GM23338 (cell line): ENCODE data around the gene PPP1R9A. TPM values are rescaled to one million over a fixed set of nuclear protein-coding genes. Genes with fewer than 3 reads are reported as not detected.

Experiments
- ATAC-seq: fragments of 200-7000 bp; cut with Tn5 transposase; 3 replicates; pipeline ENCODE4 v1.9.1; 2020
- DNase-seq: peaks from one replicate; pipeline ENCODE4 v3.0.0-alpha.2; 2015; ENCODE audit warnings: low spot score
- H2AFZ ChIP-seq: fragments of 200-600 bp; sonication (generic); 2 replicates; pipeline ENCODE4 v1.8.0; 2016; ENCODE audit warnings: antibody characterized with exemption, mild to moderate bottlenecking, moderate library complexity
- H3F3A ChIP-seq: fragments of 200-600 bp; sonication (generic); replicated peaks from 2 replicates; pipeline ENCODE4 v1.8.0; 2017; ENCODE audit warnings: antibody characterized with exemption, mixed run types, low read depth
- H3K27ac ChIP-seq: fragments of 200-600 bp; sonication (generic); 2 replicates; pipeline ENCODE4 v1.6.1; 2016; ENCODE audit warnings: low read depth
- H3K27me3 ChIP-seq: fragments of 200-600 bp; sonication (generic); 2 replicates; pipeline ENCODE4 v1.8.0; 2016; ENCODE audit warnings: mild to moderate bottlenecking, mixed run types, moderate library complexity; ENCODE audit not compliant: insufficient read depth
- H3K36me3 ChIP-seq: fragments of 200-600 bp; sonication (generic); 2 replicates; pipeline ENCODE4 v1.8.0; 2016; ENCODE audit warnings: mild to moderate bottlenecking; ENCODE audit not compliant: insufficient read depth
- H3K4me1 ChIP-seq: fragments of 200-600 bp; sonication (generic); 2 replicates; pipeline ENCODE4 v1.8.0; 2016; ENCODE audit warnings: mild to moderate bottlenecking, moderate library complexity; ENCODE audit not compliant: insufficient read depth
- H3K4me2 ChIP-seq: fragments of 200-600 bp; sonication (generic); 2 replicates; pipeline ENCODE4 v1.7.1; 2017; ENCODE audit warnings: mixed run types
- H3K4me3 ChIP-seq: fragments of 200-600 bp; sonication (generic); 2 replicates; pipeline ENCODE4 v1.6.1; 2016; ENCODE audit warnings: mixed run types
- H3K79me2 ChIP-seq: fragments of 200-600 bp; sonication (generic); replicated peaks from 2 replicates; pipeline ENCODE4 v1.8.0; 2017; ENCODE audit warnings: mild to moderate bottlenecking; ENCODE audit not compliant: insufficient read depth
- H3K9me2 ChIP-seq: fragments of 200-600 bp; sonication (generic); 2 replicates; pipeline ENCODE4 v1.8.0; 2017; ENCODE audit not compliant: insufficient read depth
- H4K20me1 ChIP-seq: fragments of 200-600 bp; sonication (generic); replicated peaks from 2 replicates; pipeline ENCODE4 v1.8.0; 2017; ENCODE audit warnings: mild to moderate bottlenecking; ENCODE audit not compliant: insufficient read depth
- H3K27ac Mint-ChIP-seq: 2 replicates; pipeline ENCODE4 v1.8.0; 2020; ENCODE audit warnings: inconsistent platforms, mild to moderate bottlenecking, moderate library complexity, mixed read lengths
- H3K27me3 Mint-ChIP-seq: 3 replicates; pipeline ENCODE4 v1.8.0; 2022; ENCODE audit warnings: low read depth, mild to moderate bottlenecking, moderate library complexity, mixed read lengths, inconsistent platforms; ENCODE audit not compliant: insufficient read depth, poor library complexity
- H3K36me3 Mint-ChIP-seq: 3 replicates; pipeline ENCODE4 v1.8.0; 2021; ENCODE audit warnings: low read depth, mild to moderate bottlenecking, inconsistent platforms, moderate library complexity, mixed read lengths
- H3K4me1 Mint-ChIP-seq: 3 replicates; pipeline ENCODE4 v1.8.0; 2020; ENCODE audit warnings: mild to moderate bottlenecking, inconsistent platforms, mixed read lengths
- H3K4me3 Mint-ChIP-seq: 3 replicates; pipeline ENCODE4 v1.8.0; 2021; ENCODE audit warnings: moderate library complexity, mild to moderate bottlenecking, inconsistent platforms, mixed read lengths
- H3K9me3 Mint-ChIP-seq: 3 replicates; pipeline ENCODE4 v1.8.0; 2020; ENCODE audit warnings: moderate library complexity, mild to moderate bottlenecking, inconsistent platforms, mixed read lengths
- CREB1 ChIP-seq: fragments of 250-450 bp; sonication (Bioruptor Pico); IDR thresholded peaks from 2 replicates; pipeline ENCODE4 v1.5.0; 2020; ENCODE audit warnings: low read depth, mild to moderate bottlenecking, moderate library complexity
- EZH2 ChIP-seq: fragments of 200-600 bp; sonication (generic); IDR thresholded peaks from one replicate; pipeline ENCODE4 v1.8.0; 2017; ENCODE audit warnings: antibody characterized with exemption, mild to moderate bottlenecking, low read depth; ENCODE audit not compliant: unreplicated experiment
- EZH2phosphoT487 ChIP-seq: fragments of 200-600 bp; sonication (generic); IDR thresholded peaks from one replicate; pipeline ENCODE4 v1.8.1; 2018; ENCODE audit warnings: antibody characterized with exemption; ENCODE audit not compliant: unreplicated experiment
- JUNB ChIP-seq: IDR thresholded peaks from one replicate; pipeline ENCODE4 v1.6.1; 2016; ENCODE audit warnings: antibody characterized with exemption; ENCODE audit not compliant: unreplicated experiment
- NANOG ChIP-seq: IDR thresholded peaks from 2 replicates; pipeline ENCODE4 v1.6.1; 2016; ENCODE audit warnings: antibody characterized with exemption, borderline replicate concordance
- POLR2AphosphoS5 ChIP-seq: IDR thresholded peaks from 2 replicates; pipeline ENCODE4 v1.6.1; 2016; ENCODE audit warnings: antibody characterized with exemption, low read depth
- ZNF114 ChIP-seq: fragments of 250-450 bp; sonication (Bioruptor Pico); IDR thresholded peaks from 2 replicates; pipeline ENCODE4 v1.5.0; 2020; ENCODE audit warnings: mild to moderate bottlenecking, moderate library complexity
- ZNF331 ChIP-seq: fragments of 250-450 bp; sonication (Bioruptor Pico); IDR thresholded peaks from 2 replicates; pipeline ENCODE4 v1.5.0; 2020; ENCODE audit warnings: low read depth, mild to moderate bottlenecking, moderate library complexity
- polyA plus RNA-seq: library from polyadenylated mRNA; unstranded; fragments of >200 nt; fragmentation: Nextera tagmentation; extraction: Ambion mirVana; gene quantifications from 2 replicates; pipeline ENCODE4 v1.2.1, GENCODE V29; 2016
- total RNA-seq: library from RNA; depleted of rRNA; stranded (reverse); fragments of >200 nt; shearing (Covaris generic); gene quantifications from 2 replicates; pipeline ENCODE4 v1.2.3, GENCODE V29; 2014
- TF ChIP-seq, protein P1 (sequence below): IDR thresholded peaks from 2 replicates; pipeline ENCODE4 v1.6.1; 2016; ENCODE audit warnings: antibody characterized with exemption
- TF ChIP-seq, protein P2 (sequence below): IDR thresholded peaks from one replicate; pipeline ENCODE4 v1.6.1; 2018; ENCODE audit warnings: antibody characterized with exemption; ENCODE audit not compliant: unreplicated experiment
- TF ChIP-seq, protein P3 (sequence below), 2 experiments: fragments of 200-600 bp in 1 of 2; sonication (generic) in 1 of 2; conservative IDR thresholded peaks; 2 replicates each; pipeline versions ENCODE4 v1.5.1 to v1.6.1; 2016 to 2017; ENCODE audit warnings: antibody characterized with exemption in 2 of 2, low read depth in 2 of 2, mild to moderate bottlenecking in 2 of 2, moderate library complexity in 1 of 2
- TF ChIP-seq, protein P4 (sequence below): fragments of 250-450 bp; sonication (Bioruptor Pico); IDR thresholded peaks from 2 replicates; pipeline ENCODE4 v1.5.0; 2020; ENCODE audit warnings: mild to moderate bottlenecking, moderate library complexity

The PPP1R9A gene
- total and polyA plus RNA-seq, 2 experiments from 2014 or later: 10.6 to 31.8 TPM

GRCh38 chr7:95323410-95324129 lies 416.2 kb downstream of the PPP1R9A start:
- Histone ChIP-seq H3F3A (no peaks in the 10 kb centered on the region), H3K79me2 (no peaks in the 10 kb centered on the region), H2AFZ (peak overlapping the region; percentile 97), H3K4me3 (peak overlapping the region; percentile 51), H3K36me3 (no peaks in the 10 kb centered on the region), H3K9me2 (0 out of 2 replicates have a peak, but pooled peaks cover 4% of the 10 kb centered on the region), H3K27me3 (peaks cover 9% of the 10 kb centered on the region; the same call in 1 of the 2 replicates), H3K4me1 (no peaks in the 10 kb centered on the region; the same call in 1 of the 2 replicates), H3K27ac (no peak overlapping the region), H3K4me2 (peak overlapping the region; percentile 78), H4K20me1 (no peaks in the 10 kb centered on the region)
- TF ChIP-seq ZNF114 (no peak), EZH2phosphoT487 (no peak), EZH2 (no peak), JUNB (no peak), NANOG (no peak), CREB1 (CRISPR knock-in tag) (no peak), POLR2AphosphoS5 (no peak), ZNF331 (CRISPR knock-in tag) (no peak)
- TF ChIP-seq, protein P1, sequence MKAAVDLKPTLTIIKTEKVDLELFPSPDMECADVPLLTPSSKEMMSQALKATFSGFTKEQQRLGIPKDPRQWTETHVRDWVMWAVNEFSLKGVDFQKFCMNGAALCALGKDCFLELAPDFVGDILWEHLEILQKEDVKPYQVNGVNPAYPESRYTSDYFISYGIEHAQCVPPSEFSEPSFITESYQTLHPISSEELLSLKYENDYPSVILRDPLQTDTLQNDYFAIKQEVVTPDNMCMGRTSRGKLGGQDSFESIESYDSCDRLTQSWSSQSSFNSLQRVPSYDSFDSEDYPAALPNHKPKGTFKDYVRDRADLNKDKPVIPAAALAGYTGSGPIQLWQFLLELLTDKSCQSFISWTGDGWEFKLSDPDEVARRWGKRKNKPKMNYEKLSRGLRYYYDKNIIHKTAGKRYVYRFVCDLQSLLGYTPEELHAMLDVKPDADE: no peak
- TF ChIP-seq, protein P2, sequence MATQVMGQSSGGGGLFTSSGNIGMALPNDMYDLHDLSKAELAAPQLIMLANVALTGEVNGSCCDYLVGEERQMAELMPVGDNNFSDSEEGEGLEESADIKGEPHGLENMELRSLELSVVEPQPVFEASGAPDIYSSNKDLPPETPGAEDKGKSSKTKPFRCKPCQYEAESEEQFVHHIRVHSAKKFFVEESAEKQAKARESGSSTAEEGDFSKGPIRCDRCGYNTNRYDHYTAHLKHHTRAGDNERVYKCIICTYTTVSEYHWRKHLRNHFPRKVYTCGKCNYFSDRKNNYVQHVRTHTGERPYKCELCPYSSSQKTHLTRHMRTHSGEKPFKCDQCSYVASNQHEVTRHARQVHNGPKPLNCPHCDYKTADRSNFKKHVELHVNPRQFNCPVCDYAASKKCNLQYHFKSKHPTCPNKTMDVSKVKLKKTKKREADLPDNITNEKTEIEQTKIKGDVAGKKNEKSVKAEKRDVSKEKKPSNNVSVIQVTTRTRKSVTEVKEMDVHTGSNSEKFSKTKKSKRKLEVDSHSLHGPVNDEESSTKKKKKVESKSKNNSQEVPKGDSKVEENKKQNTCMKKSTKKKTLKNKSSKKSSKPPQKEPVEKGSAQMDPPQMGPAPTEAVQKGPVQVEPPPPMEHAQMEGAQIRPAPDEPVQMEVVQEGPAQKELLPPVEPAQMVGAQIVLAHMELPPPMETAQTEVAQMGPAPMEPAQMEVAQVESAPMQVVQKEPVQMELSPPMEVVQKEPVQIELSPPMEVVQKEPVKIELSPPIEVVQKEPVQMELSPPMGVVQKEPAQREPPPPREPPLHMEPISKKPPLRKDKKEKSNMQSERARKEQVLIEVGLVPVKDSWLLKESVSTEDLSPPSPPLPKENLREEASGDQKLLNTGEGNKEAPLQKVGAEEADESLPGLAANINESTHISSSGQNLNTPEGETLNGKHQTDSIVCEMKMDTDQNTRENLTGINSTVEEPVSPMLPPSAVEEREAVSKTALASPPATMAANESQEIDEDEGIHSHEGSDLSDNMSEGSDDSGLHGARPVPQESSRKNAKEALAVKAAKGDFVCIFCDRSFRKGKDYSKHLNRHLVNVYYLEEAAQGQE: no peak
- TF ChIP-seq, protein P3, sequence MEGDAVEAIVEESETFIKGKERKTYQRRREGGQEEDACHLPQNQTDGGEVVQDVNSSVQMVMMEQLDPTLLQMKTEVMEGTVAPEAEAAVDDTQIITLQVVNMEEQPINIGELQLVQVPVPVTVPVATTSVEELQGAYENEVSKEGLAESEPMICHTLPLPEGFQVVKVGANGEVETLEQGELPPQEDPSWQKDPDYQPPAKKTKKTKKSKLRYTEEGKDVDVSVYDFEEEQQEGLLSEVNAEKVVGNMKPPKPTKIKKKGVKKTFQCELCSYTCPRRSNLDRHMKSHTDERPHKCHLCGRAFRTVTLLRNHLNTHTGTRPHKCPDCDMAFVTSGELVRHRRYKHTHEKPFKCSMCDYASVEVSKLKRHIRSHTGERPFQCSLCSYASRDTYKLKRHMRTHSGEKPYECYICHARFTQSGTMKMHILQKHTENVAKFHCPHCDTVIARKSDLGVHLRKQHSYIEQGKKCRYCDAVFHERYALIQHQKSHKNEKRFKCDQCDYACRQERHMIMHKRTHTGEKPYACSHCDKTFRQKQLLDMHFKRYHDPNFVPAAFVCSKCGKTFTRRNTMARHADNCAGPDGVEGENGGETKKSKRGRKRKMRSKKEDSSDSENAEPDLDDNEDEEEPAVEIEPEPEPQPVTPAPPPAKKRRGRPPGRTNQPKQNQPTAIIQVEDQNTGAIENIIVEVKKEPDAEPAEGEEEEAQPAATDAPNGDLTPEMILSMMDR (conservative IDR thresholded peaks at IDR 0.05; ENCODE audit: low read depth in 2 of 2): no peak
- TF ChIP-seq, protein P4, sequence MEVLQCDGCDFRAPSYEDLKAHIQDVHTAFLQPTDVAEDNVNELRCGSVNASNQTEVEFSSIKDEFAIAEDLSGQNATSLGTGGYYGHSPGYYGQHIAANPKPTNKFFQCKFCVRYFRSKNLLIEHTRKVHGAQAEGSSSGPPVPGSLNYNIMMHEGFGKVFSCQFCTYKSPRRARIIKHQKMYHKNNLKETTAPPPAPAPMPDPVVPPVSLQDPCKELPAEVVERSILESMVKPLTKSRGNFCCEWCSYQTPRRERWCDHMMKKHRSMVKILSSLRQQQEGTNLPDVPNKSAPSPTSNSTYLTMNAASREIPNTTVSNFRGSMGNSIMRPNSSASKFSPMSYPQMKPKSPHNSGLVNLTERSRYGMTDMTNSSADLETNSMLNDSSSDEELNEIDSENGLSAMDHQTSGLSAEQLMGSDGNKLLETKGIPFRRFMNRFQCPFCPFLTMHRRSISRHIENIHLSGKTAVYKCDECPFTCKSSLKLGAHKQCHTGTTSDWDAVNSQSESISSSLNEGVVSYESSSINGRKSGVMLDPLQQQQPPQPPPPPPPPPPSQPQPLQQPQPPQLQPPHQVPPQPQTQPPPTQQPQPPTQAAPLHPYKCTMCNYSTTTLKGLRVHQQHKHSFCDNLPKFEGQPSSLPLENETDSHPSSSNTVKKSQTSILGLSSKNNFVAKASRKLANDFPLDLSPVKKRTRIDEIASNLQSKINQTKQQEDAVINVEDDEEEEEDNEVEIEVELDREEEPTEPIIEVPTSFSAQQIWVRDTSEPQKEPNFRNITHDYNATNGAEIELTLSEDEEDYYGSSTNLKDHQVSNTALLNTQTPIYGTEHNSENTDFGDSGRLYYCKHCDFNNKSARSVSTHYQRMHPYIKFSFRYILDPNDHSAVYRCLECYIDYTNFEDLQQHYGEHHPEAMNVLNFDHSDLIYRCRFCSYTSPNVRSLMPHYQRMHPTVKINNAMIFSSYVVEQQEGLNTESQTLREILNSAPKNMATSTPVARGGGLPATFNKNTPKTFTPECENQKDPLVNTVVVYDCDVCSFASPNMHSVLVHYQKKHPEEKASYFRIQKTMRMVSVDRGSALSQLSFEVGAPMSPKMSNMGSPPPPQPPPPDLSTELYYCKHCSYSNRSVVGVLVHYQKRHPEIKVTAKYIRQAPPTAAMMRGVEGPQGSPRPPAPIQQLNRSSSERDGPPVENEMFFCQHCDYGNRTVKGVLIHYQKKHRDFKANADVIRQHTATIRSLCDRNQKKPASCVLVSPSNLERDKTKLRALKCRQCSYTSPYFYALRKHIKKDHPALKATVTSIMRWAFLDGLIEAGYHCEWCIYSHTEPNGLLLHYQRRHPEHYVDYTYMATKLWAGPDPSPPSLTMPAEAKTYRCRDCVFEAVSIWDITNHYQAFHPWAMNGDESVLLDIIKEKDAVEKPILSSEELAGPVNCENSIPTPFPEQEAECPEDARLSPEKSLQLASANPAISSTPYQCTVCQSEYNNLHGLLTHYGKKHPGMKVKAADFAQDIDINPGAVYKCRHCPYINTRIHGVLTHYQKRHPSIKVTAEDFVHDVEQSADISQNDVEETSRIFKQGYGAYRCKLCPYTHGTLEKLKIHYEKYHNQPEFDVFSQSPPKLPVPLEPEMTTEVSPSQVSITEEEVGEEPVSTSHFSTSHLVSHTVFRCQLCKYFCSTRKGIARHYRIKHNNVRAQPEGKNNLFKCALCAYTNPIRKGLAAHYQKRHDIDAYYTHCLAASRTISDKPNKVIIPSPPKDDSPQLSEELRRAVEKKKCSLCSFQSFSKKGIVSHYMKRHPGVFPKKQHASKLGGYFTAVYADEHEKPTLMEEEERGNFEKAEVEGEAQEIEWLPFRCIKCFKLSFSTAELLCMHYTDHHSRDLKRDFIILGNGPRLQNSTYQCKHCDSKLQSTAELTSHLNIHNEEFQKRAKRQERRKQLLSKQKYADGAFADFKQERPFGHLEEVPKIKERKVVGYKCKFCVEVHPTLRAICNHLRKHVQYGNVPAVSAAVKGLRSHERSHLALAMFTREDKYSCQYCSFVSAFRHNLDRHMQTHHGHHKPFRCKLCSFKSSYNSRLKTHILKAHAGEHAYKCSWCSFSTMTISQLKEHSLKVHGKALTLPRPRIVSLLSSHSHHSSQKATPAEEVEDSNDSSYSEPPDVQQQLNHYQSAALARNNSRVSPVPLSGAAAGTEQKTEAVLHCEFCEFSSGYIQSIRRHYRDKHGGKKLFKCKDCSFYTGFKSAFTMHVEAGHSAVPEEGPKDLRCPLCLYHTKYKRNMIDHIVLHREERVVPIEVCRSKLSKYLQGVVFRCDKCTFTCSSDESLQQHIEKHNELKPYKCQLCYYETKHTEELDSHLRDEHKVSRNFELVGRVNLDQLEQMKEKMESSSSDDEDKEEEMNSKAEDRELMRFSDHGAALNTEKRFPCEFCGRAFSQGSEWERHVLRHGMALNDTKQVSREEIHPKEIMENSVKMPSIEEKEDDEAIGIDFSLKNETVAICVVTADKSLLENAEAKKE (CRISPR knock-in tag): no peak
- DNase-seq (no peak), ATAC-seq (peak; percentile 51)
- H3K9me3 Mint-ChIP-seq: no peaks in the 10 kb centered on the region; the same call in 2 of the 3 replicates
- H3K4me1 Mint-ChIP-seq: peaks cover 2% of the 10 kb centered on the region; the same call in 2 of the 3 replicates
- H3K27ac Mint-ChIP-seq: no peak overlapping the region
- H3K27me3 Mint-ChIP-seq: peaks cover 3% of the 10 kb centered on the region
- H3K36me3 Mint-ChIP-seq: no peaks in the 10 kb centered on the region
- H3K4me3 Mint-ChIP-seq: no peak overlapping the region
